Stimulated activated CD4-positive, alpha-beta T cell treated with anti-CD3 and anti-CD28 coated beads, Interleukin-4, amount 100 ng/mL, for 4 hours (primary cell): ENCODE data around the gene DCHS2.
"Not testable (repeated sequence)": the region's sequence is repeated elsewhere in the genome, so short reads cannot be mapped to it uniquely, and the experiment has no call there.

Experiments used
- DNase-seq, 2 experiments: peaks; one replicate each; pipeline ENCODE4 v3.0.0-alpha.2; 2020

DCHS2 gene

GRCh38 chr4:154313004-154313585 lies 178.5 kb downstream of the DCHS2 start:
- no peak for DNase-seq

- no peak for DNase-seq
These were observed 179.4 kb downstream of the DCHS2 start for GRCh38 chr4:154312246-154312645.

- DNase-seq, result no peak
These were observed 181.0 kb downstream of the DCHS2 start for GRCh38 chr4:154310578-154310977.

- DNase-seq, result no peak
These were observed 183.4 kb downstream of the DCHS2 start for GRCh38 chr4:154308207-154308606.

GRCh38 chr4:154307451-154307850 lies 184.1 kb downstream of the DCHS2 start:
- no peak for DNase-seq

- no peak for DNase-seq
These were observed 186.0 kb downstream of the DCHS2 start for GRCh38 chr4:154305616-154306015.

- no peak for DNase-seq
These were observed 186.9 kb downstream of the DCHS2 start for GRCh38 chr4:154304679-154305078.

- no peak for DNase-seq
These were observed 196.8 kb downstream of the DCHS2 start for GRCh38 chr4:154294652-154295350.

- no peak for DNase-seq
These were observed 198.2 kb downstream of the DCHS2 start for GRCh38 chr4:154293427-154293826.

GRCh38 chr4:154292589-154292988 lies 199.0 kb downstream of the DCHS2 start:
- no peak for DNase-seq

GRCh38 chr4:154277172-154277571 lies 214.4 kb downstream of the DCHS2 start:
- DNase-seq, result no peak

- DNase-seq, result no peak
These were observed 215.1 kb downstream of the DCHS2 start for GRCh38 chr4:154276496-154276895.

- no peak for DNase-seq
These were observed 236.6 kb downstream of the DCHS2 start for GRCh38 chr4:154254999-154255398.

GRCh38 chr4:154234576-154234975 lies 257.0 kb downstream of the DCHS2 start:
- DNase-seq, result no peak

GRCh38 chr4:154231806-154232478 lies 259.7 kb downstream of the DCHS2 start:
- DNase-seq, result no peak

- no peak for DNase-seq
These were observed 260.9 kb downstream of the DCHS2 start for GRCh38 chr4:154230723-154231122.

GRCh38 chr4:154230091-154230490 lies 261.5 kb downstream of the DCHS2 start:
- DNase-seq, result no peak

GRCh38 chr4:154222875-154223274 lies 268.7 kb downstream of the DCHS2 start:
- no peak for DNase-seq

GRCh38 chr4:154218051-154218450 lies 273.5 kb downstream of the DCHS2 start:
- no peak for DNase-seq

- not testable (repeated sequence) for DNase-seq
These were observed 274.2 kb downstream of the DCHS2 start for GRCh38 chr4:154217384-154217783.

GRCh38 chr4:154211506-154211905 lies 280.1 kb downstream of the DCHS2 start:
- DNase-seq, result no peak

GRCh38 chr4:154208424-154208823 lies 283.2 kb downstream of the DCHS2 start:
- DNase-seq, result no peak

GRCh38 chr4:154205471-154205870 lies 286.1 kb downstream of the DCHS2 start:
- no peak for DNase-seq

- DNase-seq, result no peak
These were observed 296.9 kb downstream of the DCHS2 start for GRCh38 chr4:154194649-154195048.
